Liver (tissue), 9 donors: ENCODE data around the gene GLS. TPM values are rescaled to one million over a fixed set of nuclear protein-coding genes. Genes with fewer than 3 reads are reported as not detected.

Experiments
- DNase-seq: peaks from one replicate; pipeline ENCODE4 v3.0.0-alpha.2; 2017; ENCODE audit warnings: low spot score
- H3K27ac ChIP-seq, 2 donors: one replicate each; pipeline ENCODE4 v1.7.0; 2013; ENCODE audit warnings: inconsistent platforms in 2 of 2, low read length in 2 of 2, control low read depth in 1 of 2, low read depth in 1 of 2, mild to moderate bottlenecking in 1 of 2
- H3K27me3 ChIP-seq, 4 donors: one replicate each; pipeline versions ENCODE4 v1.6.1 to v1.7.0; 2013; ENCODE audit warnings: low read length in 3 of 4, inconsistent platforms in 1 of 4, mild to moderate bottlenecking in 1 of 4, moderate library complexity in 1 of 4; ENCODE audit not compliant: control insufficient read depth in 4 of 4, insufficient read depth in 4 of 4
- H3K36me3 ChIP-seq, 4 donors: one replicate each; pipeline versions ENCODE4 v1.6.1 to v1.7.0; 2013; ENCODE audit warnings: low read length in 3 of 4, mild to moderate bottlenecking in 3 of 4, low read depth in 1 of 4, moderate library complexity in 1 of 4; ENCODE audit not compliant: control insufficient read depth in 4 of 4, insufficient read depth in 3 of 4
- H3K4me1 ChIP-seq, 4 donors: one replicate each; pipeline versions ENCODE4 v1.6.1 to v1.7.0; 2013; ENCODE audit warnings: low read length in 3 of 4, mild to moderate bottlenecking in 3 of 4, moderate library complexity in 1 of 4; ENCODE audit not compliant: control insufficient read depth in 4 of 4, insufficient read depth in 4 of 4
- H3K4me3 ChIP-seq, 3 donors: one replicate each; pipeline versions ENCODE4 v1.6.1 to v1.7.0; 2013; ENCODE audit warnings: low read length in 3 of 3, control low read depth in 1 of 3, low read depth in 1 of 3, mild to moderate bottlenecking in 1 of 3
- H3K9ac ChIP-seq, 2 donors: one replicate each; pipeline ENCODE4 v1.7.0; 2013; ENCODE audit warnings: low read length in 2 of 2, mild to moderate bottlenecking in 2 of 2, moderate library complexity in 2 of 2, control low read depth in 1 of 2, low read depth in 1 of 2
- H3K9me3 ChIP-seq, 4 donors: one replicate each; pipeline versions ENCODE4 v1.6.1 to v1.7.0; 2013; ENCODE audit warnings: low read length in 3 of 4; ENCODE audit not compliant: control insufficient read depth in 4 of 4
- EGR1 ChIP-seq, 2 donors: IDR thresholded peaks; 2 replicates each; pipeline ENCODE4 v1.6.1; 2016 to 2018; ENCODE audit warnings: antibody characterized with exemption in 2 of 2, low read depth in 2 of 2
- FOXA1 ChIP-seq: IDR thresholded peaks from 2 replicates; pipeline ENCODE4 v1.6.1; 2016; ENCODE audit warnings: antibody characterized with exemption
- FOXA2 ChIP-seq: IDR thresholded peaks from 2 replicates; pipeline ENCODE4 v1.6.1; 2016; ENCODE audit warnings: antibody characterized with exemption
- GABPA ChIP-seq, 2 donors: IDR thresholded peaks in 1 of 2; conservative IDR thresholded peaks in 1 of 2; 2 replicates each; pipeline ENCODE4 v1.6.1; 2016; ENCODE audit warnings: antibody characterized with exemption in 2 of 2, mild to moderate bottlenecking in 1 of 2, moderate library complexity in 1 of 2
- HNF4G ChIP-seq: IDR thresholded peaks from 2 replicates; pipeline ENCODE4 v1.6.1; 2016; ENCODE audit warnings: antibody characterized with exemption
- JUND ChIP-seq, 2 donors: IDR thresholded peaks; 2 replicates each; pipeline ENCODE4 v1.6.1; 2016; ENCODE audit warnings: antibody characterized with exemption in 2 of 2
- MAX ChIP-seq: IDR thresholded peaks from 2 replicates; pipeline ENCODE4 v1.6.1; 2016; ENCODE audit warnings: antibody characterized with exemption
- NR2F2 ChIP-seq: IDR thresholded peaks from 2 replicates; pipeline ENCODE4 v1.6.1; 2016; ENCODE audit warnings: antibody characterized with exemption
- RAD21 ChIP-seq, 2 donors: IDR thresholded peaks; 2 replicates each; pipeline ENCODE4 v1.6.1; 2016; ENCODE audit warnings: antibody characterized with exemption in 2 of 2, mild to moderate bottlenecking in 2 of 2
- REST ChIP-seq: IDR thresholded peaks from 2 replicates; pipeline ENCODE4 v1.6.1; 2016; ENCODE audit warnings: antibody characterized with exemption, mild to moderate bottlenecking
- RXRA ChIP-seq, 2 donors: IDR thresholded peaks; 2 replicates each; pipeline ENCODE4 v1.6.1; 2017 to 2018; ENCODE audit warnings: antibody characterized with exemption in 2 of 2, mild to moderate bottlenecking in 1 of 2
- SP1 ChIP-seq: IDR thresholded peaks from 2 replicates; pipeline ENCODE4 v1.6.1; 2018; ENCODE audit warnings: antibody characterized with exemption, mild to moderate bottlenecking
- TAF1 ChIP-seq: conservative IDR thresholded peaks from 2 replicates; pipeline ENCODE4 v1.6.1; 2016; ENCODE audit warnings: antibody characterized with exemption, mild to moderate bottlenecking
- YY1 ChIP-seq: IDR thresholded peaks from 2 replicates; pipeline ENCODE4 v1.6.1; 2016; ENCODE audit warnings: antibody characterized with exemption, mild to moderate bottlenecking
- WGBS: extraction: QIAGEN DNeasy Blood & Tissue Kit; methylation state at CpG from one replicate; pipeline ENCODE4 v1.1.7; 2013; 5-methylcytosine and 5-hydroxymethylcytosine counted together
- polyA plus RNA-seq, 2 donors: library from polyadenylated mRNA; stranded (reverse) in 1 of 2; unstranded in 1 of 2; fragments of 200-250 nt in 1 of 2; fragments of >200 nt in 1 of 2; fragmentation: Nextera tagmentation in 1 of 2; extraction: Ambion mirVana in 1 of 2; gene quantifications; one replicate each; pipeline versions ENCODE4 v1.2.1 to v1.2.3, GENCODE V29; 2013 to 2015
- total RNA-seq, 2 donors: library from RNA; depleted of rRNA; stranded (reverse); fragments of >200 nt; gene quantifications; one replicate each; pipeline ENCODE4 v1.2.3, GENCODE V29; 2014
- TF ChIP-seq, protein P1 (sequence below): fragments of 150-350 bp; IDR thresholded peaks from 2 replicates; pipeline ENCODE4 v1.5.1; 2017; ENCODE audit warnings: improper control_type of control experiment, low read depth, low read length; ENCODE audit not compliant: missing input control
- TF ChIP-seq, protein P2 (sequence below): IDR thresholded peaks from 2 replicates; pipeline ENCODE4 v1.6.1; 2016; ENCODE audit warnings: antibody characterized with exemption
- TF ChIP-seq, protein P3 (sequence below): IDR thresholded peaks from 2 replicates; pipeline ENCODE4 v1.6.1; 2016; ENCODE audit warnings: antibody characterized with exemption
- donor health status: healthy.
- donor health status: healthy.
- donor health status: healthy.
- donor health status: healthy.
- donor health status: healthy.

The GLS gene
- total and polyA plus RNA-seq, 4 donors, result 4.3 to 38.6 (median 16.5) TPM

DNA sequence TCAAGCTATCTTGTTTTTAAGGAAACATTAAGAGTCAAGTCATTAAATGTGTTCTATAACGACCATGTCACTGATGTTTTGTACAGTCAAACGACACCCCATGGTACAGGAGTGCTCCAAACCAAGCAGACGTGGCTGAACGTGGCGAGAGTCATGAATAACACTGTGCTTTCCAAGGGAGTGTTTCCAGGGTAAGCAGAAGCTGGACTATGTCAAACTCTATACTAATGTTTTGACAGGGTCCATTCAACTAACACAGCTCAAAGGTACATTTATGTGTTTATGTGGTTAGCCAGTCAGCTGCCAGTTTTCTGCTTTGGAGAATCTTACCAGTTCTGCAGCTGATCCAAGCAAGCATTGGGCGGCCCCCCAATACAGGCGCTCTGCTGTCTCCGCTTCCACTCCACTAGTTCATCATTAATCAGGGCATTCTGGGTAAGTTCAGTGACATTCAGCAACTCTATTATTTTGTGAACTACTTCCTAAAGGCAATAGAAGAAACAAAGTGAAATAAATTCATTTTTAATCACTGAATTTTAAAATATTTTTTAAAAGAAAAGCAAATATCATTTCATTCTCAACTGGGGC is 117.0 kb downstream of the GLS start:
- no peaks in the 10 kb centered on the region for H3K9me3 ChIP-seq
- no peak overlapping the region for H3K9ac ChIP-seq
- no peak for DNase-seq
- H3K4me1 ChIP-seq, result no peaks in the 10 kb centered on the region
- no peak overlapping the region for H3K4me3 ChIP-seq
- 94% methylated on average over 8 of the region's 8 CpGs for WGBS
- H3K27ac ChIP-seq, result no peak overlapping the region
- TF ChIP-seq EGR1 (IDR thresholded peaks at IDR 0.05; ENCODE audit: low read depth in 2 of 2), result no peak
- TF ChIP-seq, protein P1, sequence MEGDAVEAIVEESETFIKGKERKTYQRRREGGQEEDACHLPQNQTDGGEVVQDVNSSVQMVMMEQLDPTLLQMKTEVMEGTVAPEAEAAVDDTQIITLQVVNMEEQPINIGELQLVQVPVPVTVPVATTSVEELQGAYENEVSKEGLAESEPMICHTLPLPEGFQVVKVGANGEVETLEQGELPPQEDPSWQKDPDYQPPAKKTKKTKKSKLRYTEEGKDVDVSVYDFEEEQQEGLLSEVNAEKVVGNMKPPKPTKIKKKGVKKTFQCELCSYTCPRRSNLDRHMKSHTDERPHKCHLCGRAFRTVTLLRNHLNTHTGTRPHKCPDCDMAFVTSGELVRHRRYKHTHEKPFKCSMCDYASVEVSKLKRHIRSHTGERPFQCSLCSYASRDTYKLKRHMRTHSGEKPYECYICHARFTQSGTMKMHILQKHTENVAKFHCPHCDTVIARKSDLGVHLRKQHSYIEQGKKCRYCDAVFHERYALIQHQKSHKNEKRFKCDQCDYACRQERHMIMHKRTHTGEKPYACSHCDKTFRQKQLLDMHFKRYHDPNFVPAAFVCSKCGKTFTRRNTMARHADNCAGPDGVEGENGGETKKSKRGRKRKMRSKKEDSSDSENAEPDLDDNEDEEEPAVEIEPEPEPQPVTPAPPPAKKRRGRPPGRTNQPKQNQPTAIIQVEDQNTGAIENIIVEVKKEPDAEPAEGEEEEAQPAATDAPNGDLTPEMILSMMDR, result no peak
- H3K36me3 ChIP-seq, result peaks cover 28 to 89% (median 86%) of the 10 kb centered on the region in 4 donors
- no peaks in the 10 kb centered on the region for H3K27me3 ChIP-seq

GRCh38 chr2:190999058-190999457 is 118.4 kb downstream of the GLS start:
- no peak for TF ChIP-seq FOXA2
- TF ChIP-seq NR2F2, result no peak
- 89% methylated on average over 7 of the region's 7 CpGs for WGBS
- DNase-seq, result no peak

DNA sequence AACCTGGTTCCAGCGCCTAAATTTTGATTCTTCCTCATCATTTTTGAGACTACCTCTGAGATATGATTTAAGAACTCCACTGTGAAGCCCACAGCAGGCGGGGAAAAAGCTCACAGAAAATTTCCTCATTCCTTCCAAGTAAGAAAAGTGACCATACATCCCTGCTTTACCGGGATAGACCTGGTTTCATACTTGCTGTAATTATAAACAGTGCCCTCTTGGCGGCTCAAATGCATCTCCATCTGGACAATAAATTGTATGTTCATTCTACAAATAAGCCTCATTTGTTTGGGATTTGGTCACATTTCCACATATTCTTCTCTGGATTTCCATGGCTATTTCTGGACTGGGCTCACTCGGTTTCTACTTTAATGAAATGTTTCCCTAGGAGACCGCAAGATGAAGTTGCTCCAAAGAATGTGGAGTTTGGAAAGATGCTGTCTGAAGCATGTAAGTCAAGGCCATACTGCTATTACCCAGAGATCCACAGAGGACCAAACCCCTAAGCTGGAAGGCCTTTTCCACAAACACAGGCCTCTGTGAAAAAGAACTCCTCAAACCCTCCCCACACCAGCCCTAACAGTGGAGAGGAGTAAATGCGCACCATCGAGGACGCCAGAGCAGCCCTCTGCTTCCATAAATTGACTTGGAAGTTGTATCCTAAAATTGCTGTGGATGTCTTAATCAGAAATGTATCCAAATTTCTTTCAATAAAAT is 119.5 kb downstream of the GLS start:
- H3K36me3 ChIP-seq, result peaks cover 34 to 94% (median 91%) of the 10 kb centered on the region in 4 donors
- no peak overlapping the region for H3K9ac ChIP-seq
- DNase-seq, result no peak
- 94% methylated on average over 9 of the region's 9 CpGs for WGBS
- no peaks in the 10 kb centered on the region for H3K4me1 ChIP-seq
- H3K27ac ChIP-seq, result no peak overlapping the region
- no peaks in the 10 kb centered on the region for H3K9me3 ChIP-seq
- H3K27me3 ChIP-seq, result no peaks in the 10 kb centered on the region
- no peak overlapping the region for H3K4me3 ChIP-seq
- no peak for TF ChIP-seq FOXA2
- TF ChIP-seq JUND (IDR thresholded peaks at IDR 0.05), result no peak
- TF ChIP-seq SP1, result no peak
- TF ChIP-seq, protein P1, result no peak
- no peak for TF ChIP-seq NR2F2
- TF ChIP-seq TAF1, result no peak
- TF ChIP-seq, protein P2, sequence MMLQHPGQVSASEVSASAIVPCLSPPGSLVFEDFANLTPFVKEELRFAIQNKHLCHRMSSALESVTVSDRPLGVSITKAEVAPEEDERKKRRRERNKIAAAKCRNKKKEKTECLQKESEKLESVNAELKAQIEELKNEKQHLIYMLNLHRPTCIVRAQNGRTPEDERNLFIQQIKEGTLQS, result no peak
- no peak for TF ChIP-seq RXRA (IDR thresholded peaks at IDR 0.05)
- no peak for TF ChIP-seq MAX
- no peak for TF ChIP-seq HNF4G
- no peak for TF ChIP-seq EGR1 (IDR thresholded peaks at IDR 0.05; ENCODE audit: low read depth in 2 of 2)
- no peak for TF ChIP-seq FOXA1
- TF ChIP-seq REST, result no peak
- no peak for TF ChIP-seq GABPA (IDR thresholded peaks at IDR 0.05 in 1 of 2, conservative IDR thresholded peaks at IDR 0.05 in 1 of 2)
- TF ChIP-seq, protein P3, sequence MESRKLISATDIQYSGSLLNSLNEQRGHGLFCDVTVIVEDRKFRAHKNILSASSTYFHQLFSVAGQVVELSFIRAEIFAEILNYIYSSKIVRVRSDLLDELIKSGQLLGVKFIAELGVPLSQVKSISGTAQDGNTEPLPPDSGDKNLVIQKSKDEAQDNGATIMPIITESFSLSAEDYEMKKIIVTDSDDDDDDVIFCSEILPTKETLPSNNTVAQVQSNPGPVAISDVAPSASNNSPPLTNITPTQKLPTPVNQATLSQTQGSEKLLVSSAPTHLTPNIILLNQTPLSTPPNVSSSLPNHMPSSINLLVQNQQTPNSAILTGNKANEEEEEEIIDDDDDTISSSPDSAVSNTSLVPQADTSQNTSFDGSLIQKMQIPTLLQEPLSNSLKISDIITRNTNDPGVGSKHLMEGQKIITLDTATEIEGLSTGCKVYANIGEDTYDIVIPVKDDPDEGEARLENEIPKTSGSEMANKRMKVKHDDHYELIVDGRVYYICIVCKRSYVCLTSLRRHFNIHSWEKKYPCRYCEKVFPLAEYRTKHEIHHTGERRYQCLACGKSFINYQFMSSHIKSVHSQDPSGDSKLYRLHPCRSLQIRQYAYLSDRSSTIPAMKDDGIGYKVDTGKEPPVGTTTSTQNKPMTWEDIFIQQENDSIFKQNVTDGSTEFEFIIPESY, result no peak
- no peak for TF ChIP-seq RAD21 (IDR thresholded peaks at IDR 0.05)
- no peak for TF ChIP-seq YY1

More at GRCh38 chr2:190999058-190999457, 118.4 kb downstream of the GLS start:
- H3K4me3 ChIP-seq, result no peak overlapping the region
- no peak overlapping the region for H3K27ac ChIP-seq
- no peaks in the 10 kb centered on the region for H3K27me3 ChIP-seq
- no peak overlapping the region for H3K9ac ChIP-seq
- H3K4me1 ChIP-seq, result no peaks in the 10 kb centered on the region
- H3K9me3 ChIP-seq, result no peaks in the 10 kb centered on the region
- H3K36me3 ChIP-seq, result peaks cover 29 to 91% (median 88%) of the 10 kb centered on the region in 4 donors
